HL-60/S4 (cell line): ENCODE results near the gene NRG3.

Source experiments
- in situ Hi-C: fragments of 300-500 bp; cut with MboI; formaldehyde crosslinking; loops from 2 replicates; pipeline ENCODE4 v1.14.3; 2022; ENCODE audit warnings: low sequenced_read_pairs

Gene NRG3

DNA sequence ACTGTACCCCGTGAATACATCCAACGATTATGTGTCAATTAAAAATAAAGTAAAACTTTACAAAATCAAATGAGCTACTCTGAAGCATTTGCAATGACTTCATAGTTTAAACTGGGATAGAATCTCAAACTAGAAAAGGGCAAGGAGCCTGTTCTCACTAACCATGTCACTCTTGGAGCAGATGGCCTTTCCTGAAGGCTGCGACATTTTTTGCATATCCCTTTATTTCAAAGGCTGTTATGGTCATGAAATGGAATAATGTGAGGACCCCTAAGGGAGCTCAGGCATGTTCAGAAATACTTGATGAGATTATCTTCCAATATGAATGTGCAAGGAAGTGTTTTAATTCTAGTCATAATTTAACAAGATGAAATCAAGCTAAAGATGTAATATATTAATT, 679.4 kb downstream of the NRG3 start:
- in situ Hi-C loops, result no loop called here

DNA sequence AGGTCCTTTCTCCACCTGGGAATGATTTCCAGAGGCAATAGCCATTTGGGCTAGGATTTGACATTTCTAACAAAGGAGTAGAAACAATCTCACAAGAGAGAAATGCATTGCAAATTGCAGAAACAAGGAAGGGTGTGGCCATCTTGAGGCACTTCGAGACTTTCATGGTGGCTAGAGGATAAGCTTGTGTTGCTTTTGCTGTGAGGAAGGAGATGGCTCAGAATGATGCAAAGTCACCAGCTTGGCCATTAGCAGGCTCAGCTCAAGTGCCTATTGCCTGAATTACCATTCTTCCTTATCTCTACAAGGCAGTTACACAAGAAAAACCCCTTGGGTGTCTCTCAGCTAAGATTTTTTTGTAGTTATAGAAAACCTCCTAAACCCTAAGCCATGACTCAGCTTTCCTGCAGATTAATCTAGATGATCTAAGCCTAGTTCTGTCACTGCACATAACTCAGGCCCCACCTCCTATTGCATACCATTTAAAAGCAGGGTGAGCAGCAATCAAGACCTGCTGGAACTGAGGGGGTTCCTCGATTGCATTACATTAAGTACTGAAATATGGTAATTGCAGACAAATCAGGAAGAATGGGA, 683.1 kb downstream of the NRG3 start:
- in situ Hi-C loops, result no loop called here

DNA sequence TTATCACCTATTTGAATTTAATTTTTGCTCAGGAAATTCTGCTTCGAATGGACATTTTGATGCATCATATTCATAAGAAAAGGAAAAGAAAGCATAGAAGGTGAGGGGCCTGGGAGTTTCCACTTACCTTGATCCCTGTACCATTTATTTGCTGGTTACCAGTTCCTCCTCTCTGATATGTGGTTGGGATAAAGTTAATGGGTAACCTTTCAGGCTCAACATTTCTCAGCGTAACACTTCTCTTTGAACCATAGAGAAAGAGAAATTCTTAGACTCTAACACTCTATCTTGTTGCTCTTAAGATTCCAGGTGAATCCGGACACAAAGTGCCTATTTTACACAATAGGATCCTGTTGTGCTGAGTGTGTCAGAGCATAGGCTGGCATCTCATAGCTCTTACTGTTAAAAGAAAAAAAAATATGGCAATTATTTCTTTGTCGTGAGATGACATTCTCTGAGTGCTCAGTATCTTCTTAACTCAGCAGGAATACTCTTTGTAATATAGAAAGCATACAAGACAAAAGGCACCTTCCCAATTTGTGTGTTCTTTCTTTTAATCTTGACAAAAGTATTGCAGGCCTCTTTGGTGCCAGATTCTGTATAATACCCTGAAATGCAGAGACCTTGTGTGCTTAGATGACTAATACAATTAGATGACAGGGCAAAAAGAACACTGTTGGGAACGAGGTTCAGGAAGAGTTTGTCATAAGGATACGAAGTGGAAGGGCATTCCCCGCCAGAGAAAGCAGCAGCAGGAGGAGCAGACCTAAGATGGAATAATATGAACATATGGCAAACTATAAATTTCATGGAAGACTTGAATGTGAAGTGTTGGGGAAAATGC, 689.6 kb downstream of the NRG3 start:
- in situ Hi-C loops, result no loop called here

DNA sequence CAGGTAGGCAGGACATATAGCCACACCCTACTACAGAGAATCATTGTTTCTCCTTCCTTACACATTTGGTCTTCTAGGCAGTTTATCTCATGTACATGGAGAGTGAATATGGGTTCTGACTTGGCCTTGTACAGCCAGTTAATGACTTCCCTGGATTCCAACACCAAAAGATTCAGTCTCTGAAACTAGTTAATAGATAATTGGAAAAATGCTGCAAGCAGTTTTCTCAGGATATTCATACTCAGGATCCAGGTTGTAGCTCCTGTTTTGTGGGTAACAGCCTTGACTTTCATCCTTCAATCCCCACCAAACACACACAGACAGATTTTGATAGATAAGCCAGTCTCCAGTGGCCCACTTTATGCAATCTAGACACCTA, 690.2 kb downstream of the NRG3 start:
- in situ Hi-C loops, result no loop called here

DNA sequence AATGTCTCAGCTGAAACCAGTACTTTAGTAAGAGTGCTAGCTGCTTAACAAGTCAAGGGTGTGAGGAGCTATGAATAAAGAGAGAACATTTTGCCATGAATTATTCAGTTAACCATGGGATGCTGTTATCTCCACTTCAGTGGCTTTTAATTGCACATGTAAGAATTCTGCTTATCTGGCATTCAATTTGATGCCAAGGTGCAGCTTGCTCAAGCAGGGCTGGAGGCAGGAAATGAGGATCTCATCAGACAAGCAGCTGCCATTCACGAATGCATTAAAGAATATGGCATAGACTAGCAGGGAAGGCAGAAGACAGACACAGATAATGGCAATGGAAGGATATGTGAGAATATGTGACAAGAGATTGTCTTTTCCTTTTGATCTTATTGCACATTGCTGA, 697.8 kb downstream of the NRG3 start:
- in situ Hi-C loops, result no loop called here

DNA sequence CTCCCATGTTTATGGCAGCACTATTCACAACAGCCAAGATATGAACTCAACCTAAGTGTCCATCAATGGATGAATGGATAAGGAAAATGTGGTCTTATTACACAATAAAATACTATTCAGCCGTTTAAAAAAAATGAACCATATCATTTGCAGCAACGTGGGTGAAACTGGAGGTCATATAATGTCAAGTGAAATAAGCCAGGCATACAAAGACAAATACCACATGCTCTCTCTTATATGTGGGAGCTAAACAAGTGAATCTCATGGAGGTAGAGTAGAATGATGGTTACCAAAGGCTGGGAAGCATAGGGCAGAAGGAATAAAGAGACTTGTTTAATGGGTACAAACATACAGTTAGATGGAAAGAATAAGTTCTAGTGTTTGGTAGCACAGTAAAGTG, 699.1 kb downstream of the NRG3 start:
- in situ Hi-C loops, result no loop called here

DNA sequence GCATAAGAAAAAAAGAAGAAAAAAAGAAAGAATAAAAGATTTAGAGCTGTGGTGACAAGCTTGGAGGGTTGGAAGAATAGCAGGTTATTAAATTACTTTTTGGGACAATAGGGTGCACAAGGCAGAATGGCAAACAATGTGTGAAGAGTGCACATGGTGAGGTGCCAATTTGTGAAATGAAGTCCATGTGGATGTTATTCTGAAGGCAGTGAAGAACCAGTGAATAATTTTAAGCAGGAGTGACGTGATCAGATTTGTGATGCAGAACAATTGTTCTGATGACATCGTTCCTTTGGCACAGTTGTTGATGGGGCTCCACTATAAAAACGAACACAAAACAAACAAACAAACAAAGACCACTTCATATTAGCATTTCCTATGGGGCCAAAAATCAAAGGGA, 700.3 kb downstream of the NRG3 start:
- in situ Hi-C loops, result no loop called here

DNA sequence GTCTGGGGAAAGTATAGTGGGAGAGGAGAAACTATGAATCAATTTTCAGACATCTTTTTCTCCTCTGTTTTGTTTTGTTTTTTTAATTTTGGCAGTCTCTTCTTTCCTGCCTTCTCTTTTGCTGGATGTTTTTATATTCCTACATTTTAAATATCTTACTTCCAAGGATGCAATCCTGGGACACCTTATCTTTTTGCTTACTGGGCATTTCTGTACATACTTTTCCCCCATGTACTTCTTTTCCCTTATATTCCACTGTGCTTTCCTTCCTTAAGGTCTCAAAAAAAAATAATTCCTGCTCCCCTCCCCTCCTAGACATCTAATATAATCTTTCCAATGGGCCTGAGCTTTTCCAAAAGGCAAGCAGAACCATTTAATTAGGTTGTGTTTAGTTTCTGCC, 701.1 kb downstream of the NRG3 start:
- in situ Hi-C loops, result no loop called here

DNA sequence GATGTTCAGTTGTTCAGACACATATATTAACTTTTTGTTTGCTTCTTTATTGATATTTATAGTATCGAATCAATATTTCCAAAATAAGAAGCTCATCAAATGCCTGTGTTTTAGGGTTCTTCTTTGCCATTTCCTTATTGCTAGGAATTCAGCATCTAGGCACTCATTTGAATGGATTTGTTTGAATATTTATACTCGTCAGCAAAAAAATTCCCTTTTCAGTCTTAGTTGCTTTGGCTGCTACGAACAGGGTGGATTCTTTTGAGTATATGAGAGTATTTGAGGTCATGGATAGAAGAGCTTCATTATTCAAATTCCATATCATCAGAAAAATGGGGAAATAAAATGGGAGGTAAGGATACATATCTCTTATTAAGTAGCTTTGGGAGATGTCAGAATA, 706.9 kb downstream of the NRG3 start:
- in situ Hi-C loops, result no loop called here

DNA sequence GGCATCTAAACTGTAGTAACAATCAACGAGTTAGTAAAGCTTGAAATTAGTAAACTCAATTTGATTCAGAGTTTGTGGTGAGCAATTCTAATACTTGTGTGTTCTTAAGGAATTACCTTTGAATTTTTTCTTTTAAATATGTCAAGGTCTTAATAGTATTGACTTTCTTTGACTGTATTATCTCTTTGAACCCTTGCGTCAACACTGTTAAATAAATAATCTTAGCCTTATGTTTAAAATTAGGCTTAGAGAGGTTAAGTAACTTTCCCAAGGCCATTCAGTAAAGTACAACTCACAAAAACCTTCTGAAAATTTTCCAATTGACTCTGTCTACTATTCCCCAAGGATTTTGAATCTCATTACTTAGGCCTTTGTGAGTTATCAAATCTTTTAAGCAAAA, 716.4 kb downstream of the NRG3 start:
- in situ Hi-C loops, result no loop called here

DNA sequence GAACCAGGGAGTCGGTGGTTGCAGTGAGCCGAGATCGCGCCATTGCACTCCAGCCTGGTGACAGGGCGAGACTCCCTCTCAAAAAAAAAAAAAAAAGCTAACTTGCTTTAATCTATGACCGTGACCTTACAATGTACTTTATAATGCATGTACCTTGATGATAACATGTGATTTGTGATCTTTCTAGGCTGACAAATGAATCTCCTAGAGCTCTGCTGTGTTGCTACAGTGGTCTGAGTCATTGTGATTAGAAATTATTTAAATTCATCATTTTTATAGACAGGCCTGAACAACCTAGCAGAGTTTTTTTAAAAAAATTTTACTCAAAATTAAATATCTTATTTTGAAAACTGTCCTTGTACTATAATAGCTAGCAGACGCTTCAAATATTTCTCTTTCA, 722.8 kb downstream of the NRG3 start:
- in situ Hi-C loops, result no loop called here

DNA sequence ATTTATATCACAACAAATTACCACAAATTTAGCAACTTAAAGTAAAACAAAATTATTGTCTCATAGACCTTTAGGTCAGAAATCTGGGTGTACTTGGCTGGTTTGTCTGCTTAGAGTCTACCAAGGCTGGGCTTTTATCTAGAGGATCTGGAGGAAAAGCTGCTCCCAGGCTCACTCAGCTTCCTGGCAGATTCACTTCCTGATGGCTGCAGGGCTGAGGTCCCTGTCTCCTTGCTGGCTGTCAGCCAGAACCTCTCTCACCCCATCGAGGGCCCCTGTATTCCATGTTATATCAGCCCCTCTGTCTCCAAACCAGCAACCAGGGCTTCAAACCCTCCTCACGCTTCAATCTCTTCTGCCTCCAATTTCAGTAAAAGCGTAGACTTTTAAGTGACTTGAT, 734.9 kb downstream of the NRG3 start:
- in situ Hi-C loops, result no loop called here

DNA sequence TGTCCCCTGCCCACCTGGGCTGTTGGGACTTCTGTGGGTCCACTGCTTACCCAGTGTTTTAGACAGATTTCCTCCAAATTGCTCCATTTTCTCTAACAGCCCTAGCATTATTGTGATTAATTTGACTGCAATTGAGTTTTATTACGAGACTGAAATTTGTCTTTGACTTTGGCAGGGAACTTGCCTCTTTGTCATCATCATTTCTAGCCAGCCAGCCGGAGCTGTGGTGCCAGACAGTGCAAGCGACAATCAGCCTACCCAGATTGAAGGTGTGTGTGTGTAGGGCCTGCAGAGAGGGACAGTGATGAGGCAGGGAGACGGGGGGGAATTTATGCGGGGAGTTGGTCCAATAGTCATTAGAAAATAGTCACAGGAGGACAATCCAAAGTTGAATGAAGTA, 743.0 kb downstream of the NRG3 start:
- in situ Hi-C loops, result no loop called here

DNA sequence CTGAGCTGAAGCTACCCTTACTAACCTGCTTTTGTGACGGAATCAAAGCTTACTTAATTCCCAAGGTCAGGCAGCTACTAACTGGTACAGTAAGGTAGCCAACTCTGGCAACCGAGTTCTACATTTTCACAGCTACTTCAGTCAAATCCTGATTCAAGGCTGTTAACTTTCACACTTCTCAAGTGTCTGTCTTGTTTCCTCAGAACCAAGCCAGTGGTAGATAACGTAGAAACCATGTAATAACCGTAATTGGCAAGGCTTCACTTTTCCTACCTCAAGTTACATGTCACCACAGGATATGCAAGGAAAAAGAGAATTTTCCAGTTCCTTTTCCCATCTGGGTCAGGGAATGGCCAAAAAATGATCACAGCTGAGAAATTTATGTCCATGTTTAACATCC, 746.7 kb downstream of the NRG3 start:
- in situ Hi-C loops, result no loop called here

DNA sequence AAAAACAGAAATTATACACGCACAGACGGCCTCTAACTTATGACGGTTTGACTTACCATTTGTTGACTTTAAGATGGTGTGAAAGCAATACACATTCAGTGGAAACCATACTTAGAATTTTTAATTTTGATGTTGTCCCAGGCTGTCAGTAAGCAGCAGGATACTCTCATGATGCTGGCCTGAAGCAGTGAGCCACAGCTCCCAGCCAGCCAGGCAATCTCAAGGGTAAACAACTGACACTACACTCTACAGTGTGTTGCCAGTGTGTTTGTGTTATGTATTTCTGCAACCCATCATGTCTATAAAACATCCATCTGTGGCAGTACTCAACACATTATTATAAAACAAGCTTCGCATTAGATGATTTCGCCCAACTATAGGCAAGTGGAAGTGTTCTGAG, 747.5 kb downstream of the NRG3 start:
- in situ Hi-C loops, result no loop called here

DNA sequence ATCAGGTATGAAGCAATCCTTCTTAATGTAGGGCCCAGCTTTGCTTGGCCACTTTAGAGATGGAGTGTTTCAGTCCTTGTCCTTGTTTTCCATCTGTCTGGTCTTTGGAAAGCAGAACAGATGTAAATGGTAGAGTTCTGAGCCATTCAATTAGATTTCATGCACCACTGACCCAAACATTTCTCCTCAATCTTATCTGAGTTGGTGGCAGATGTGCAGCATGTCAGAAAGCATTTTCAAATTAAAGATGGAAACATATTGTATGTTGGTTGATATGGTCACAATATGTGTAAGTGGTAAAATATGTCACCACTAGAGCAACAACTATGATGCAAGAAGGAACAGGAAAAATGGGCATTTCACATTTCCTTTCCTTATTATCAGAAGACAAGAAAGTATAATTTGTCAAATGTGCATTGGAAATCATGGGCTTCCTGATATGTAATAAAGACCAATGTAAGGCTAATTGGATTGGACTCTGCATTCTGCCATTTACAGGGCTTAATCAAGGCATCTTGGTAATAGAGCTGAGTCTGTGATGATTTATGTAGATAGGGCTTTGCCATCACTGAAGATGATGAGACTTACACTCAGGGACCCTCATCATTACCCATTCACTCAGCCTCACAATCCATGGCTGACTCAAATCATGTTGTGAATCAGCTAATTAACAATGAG, 750.7 kb downstream of the NRG3 start:
- in situ Hi-C loops, result no loop called here

DNA sequence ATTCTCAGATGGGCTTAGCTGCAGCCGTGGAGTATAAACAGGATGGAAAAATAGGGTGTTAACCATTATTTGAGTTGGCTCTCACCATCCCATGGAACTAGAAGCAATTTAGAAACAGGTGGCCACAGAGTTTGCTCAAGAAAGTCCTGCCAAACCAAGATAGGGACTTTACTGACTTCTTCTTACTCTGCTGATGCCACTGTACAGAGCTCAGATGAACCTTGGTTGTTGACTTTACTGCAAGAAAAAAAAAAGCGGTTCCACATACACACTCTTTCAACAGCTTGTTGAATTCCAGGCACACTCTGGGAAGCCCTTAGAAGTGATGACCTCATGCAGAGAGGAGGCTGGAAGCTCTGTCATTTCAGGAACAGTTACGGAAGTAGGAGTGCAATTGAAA, 753.4 kb downstream of the NRG3 start:
- in situ Hi-C loops, result no loop called here

DNA sequence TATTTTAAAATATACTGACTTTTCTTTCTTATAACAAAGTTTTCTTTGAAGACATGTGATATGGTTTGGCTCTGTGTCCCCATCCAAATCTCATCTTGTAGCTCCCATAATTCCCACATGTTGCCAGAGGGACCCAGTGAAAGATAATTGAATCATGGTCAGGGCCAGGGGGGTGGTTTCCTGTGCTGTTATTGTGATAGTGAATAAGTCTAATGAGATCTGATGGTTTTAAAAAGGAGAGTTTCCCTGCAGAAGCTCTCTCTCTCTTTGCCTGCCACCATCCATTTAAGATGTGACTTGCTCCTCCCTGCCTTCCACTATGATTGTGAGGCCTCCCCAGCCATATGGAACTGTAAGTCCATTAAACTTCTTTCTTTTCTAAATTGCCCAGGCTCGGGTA, 768.1 kb downstream of the NRG3 start:
- in situ Hi-C loops, result no loop called here

DNA sequence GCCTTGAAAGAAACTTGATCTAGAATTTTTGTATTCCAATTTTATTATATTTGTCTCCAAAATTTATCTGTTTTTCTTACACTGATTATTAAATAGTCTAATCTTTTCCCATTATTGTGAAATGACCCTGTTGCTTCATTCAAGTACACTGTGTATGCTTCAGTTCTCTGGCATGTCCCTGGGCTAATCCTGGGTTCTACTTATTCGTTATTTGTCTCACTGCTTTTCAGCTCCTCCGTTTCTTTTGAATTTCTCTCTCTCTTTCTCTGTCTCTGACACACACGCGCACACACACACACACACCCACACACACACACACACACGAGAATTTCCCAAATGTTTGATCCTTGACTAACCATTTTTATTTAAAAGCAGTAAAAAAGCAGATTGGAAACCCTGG, 768.6 kb downstream of the NRG3 start:
- in situ Hi-C loops, result no loop called here

DNA sequence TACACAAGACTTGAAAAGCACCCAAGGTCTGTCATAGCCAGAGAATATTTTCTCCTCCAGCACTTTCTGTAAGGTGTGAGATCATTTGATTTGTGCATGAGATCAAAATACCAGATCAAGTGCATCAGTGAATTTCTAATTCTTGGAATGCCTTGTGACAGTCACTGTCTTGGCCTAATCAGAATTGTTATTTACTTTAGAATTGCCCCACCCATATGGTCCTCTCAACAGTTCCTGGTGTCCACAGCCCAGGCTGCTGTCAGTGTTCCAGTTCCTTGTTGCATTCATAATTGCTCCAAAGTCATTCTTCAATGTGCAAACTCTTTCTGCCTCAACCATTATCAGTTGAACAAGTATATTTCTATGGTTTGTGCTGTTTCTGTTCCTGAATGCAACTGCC, 770.2 kb downstream of the NRG3 start:
- in situ Hi-C loops, result no loop called here

DNA sequence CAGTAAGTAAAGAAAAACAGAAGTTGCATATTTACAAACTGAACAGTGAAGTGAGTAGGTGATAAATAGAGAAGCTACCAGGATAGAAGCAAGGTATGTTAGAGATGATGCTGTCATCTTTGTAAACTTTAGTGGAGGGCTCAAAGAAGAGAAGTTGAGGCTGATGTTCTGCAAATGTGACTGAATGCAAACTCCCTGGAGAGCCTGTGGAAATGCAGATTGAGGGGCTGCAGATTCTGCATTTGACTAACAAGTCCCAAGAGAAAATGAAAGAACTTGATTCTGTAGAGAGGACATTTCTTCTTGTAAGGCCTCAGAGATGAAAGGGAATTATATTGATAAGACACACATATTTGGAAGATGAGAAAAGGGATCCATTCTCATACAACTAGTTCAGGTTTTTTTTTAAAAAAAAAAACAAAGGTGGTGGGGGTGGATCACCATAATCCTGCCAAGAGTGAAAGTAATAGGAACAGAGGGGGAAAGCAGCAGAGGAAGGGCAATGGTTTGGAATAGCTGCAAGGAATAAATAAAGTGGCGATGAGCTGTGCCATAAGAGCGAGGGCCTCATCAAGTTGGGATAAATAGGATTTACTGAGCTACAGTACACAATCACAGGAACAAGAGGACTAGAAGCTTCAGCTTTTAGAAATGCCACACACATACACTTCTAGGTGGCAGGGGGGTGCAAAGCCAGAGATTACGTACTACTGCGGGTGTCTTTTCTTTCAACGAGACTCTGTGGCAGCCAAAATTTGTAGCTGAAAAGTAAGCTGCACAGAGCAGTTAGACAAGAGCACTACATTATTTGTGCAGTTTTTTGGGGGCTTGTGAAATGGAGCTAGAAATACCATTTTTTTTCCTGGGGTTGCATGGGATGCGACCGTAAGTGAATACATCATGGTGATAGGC, 778.5 kb downstream of the NRG3 start:
- in situ Hi-C loops, result no loop called here
